Liver (tissue), 9 donors: ENCODE data around the gene HTD2. TPM values are rescaled to one million over a fixed set of nuclear protein-coding genes. Genes with fewer than 3 reads are reported as not detected.
"Not testable (repeated sequence)": the region's sequence is repeated elsewhere in the genome, so short reads cannot be mapped to it uniquely, and the experiment has no call there.

Source experiments
- DNase-seq: peaks from one replicate; pipeline ENCODE4 v3.0.0-alpha.2; 2017; ENCODE audit warnings: low spot score
- H3K27ac ChIP-seq, 2 donors: one replicate each; pipeline ENCODE4 v1.7.0; 2013; ENCODE audit warnings: inconsistent platforms in 2 of 2, low read length in 2 of 2, control low read depth in 1 of 2, low read depth in 1 of 2, mild to moderate bottlenecking in 1 of 2
- H3K27me3 ChIP-seq, 4 donors: one replicate each; pipeline versions ENCODE4 v1.6.1 to v1.7.0; 2013; ENCODE audit warnings: low read length in 3 of 4, inconsistent platforms in 1 of 4, mild to moderate bottlenecking in 1 of 4, moderate library complexity in 1 of 4; ENCODE audit not compliant: control insufficient read depth in 4 of 4, insufficient read depth in 4 of 4
- H3K36me3 ChIP-seq, 4 donors: one replicate each; pipeline versions ENCODE4 v1.6.1 to v1.7.0; 2013; ENCODE audit warnings: low read length in 3 of 4, mild to moderate bottlenecking in 3 of 4, low read depth in 1 of 4, moderate library complexity in 1 of 4; ENCODE audit not compliant: control insufficient read depth in 4 of 4, insufficient read depth in 3 of 4
- H3K4me1 ChIP-seq, 4 donors: one replicate each; pipeline versions ENCODE4 v1.6.1 to v1.7.0; 2013; ENCODE audit warnings: low read length in 3 of 4, mild to moderate bottlenecking in 3 of 4, moderate library complexity in 1 of 4; ENCODE audit not compliant: control insufficient read depth in 4 of 4, insufficient read depth in 4 of 4
- H3K4me3 ChIP-seq, 3 donors: one replicate each; pipeline versions ENCODE4 v1.6.1 to v1.7.0; 2013; ENCODE audit warnings: low read length in 3 of 3, control low read depth in 1 of 3, low read depth in 1 of 3, mild to moderate bottlenecking in 1 of 3
- H3K9ac ChIP-seq, 2 donors: one replicate each; pipeline ENCODE4 v1.7.0; 2013; ENCODE audit warnings: low read length in 2 of 2, mild to moderate bottlenecking in 2 of 2, moderate library complexity in 2 of 2, control low read depth in 1 of 2, low read depth in 1 of 2
- H3K9me3 ChIP-seq, 4 donors: one replicate each; pipeline versions ENCODE4 v1.6.1 to v1.7.0; 2013; ENCODE audit warnings: low read length in 3 of 4; ENCODE audit not compliant: control insufficient read depth in 4 of 4
- CTCF ChIP-seq: fragments of 150-350 bp; IDR thresholded peaks from 2 replicates; pipeline ENCODE4 v1.5.1; 2017; ENCODE audit warnings: improper control_type of control experiment, low read depth, low read length; ENCODE audit not compliant: missing input control
- EGR1 ChIP-seq, 2 donors: IDR thresholded peaks; 2 replicates each; pipeline ENCODE4 v1.6.1; 2016 to 2018; ENCODE audit warnings: antibody characterized with exemption in 2 of 2, low read depth in 2 of 2
- FOXA2 ChIP-seq: IDR thresholded peaks from 2 replicates; pipeline ENCODE4 v1.6.1; 2016; ENCODE audit warnings: antibody characterized with exemption
- GABPA ChIP-seq, 2 donors: IDR thresholded peaks in 1 of 2; conservative IDR thresholded peaks in 1 of 2; 2 replicates each; pipeline ENCODE4 v1.6.1; 2016; ENCODE audit warnings: antibody characterized with exemption in 2 of 2, mild to moderate bottlenecking in 1 of 2, moderate library complexity in 1 of 2
- HNF4A ChIP-seq, 2 donors: conservative IDR thresholded peaks; 2 replicates each; pipeline ENCODE4 v1.6.1; 2016; ENCODE audit warnings: antibody characterized with exemption in 2 of 2, mild to moderate bottlenecking in 2 of 2
- HNF4G ChIP-seq: IDR thresholded peaks from 2 replicates; pipeline ENCODE4 v1.6.1; 2016; ENCODE audit warnings: antibody characterized with exemption
- JUND ChIP-seq, 2 donors: IDR thresholded peaks; 2 replicates each; pipeline ENCODE4 v1.6.1; 2016; ENCODE audit warnings: antibody characterized with exemption in 2 of 2
- MAX ChIP-seq: IDR thresholded peaks from 2 replicates; pipeline ENCODE4 v1.6.1; 2016; ENCODE audit warnings: antibody characterized with exemption
- NR2F2 ChIP-seq: IDR thresholded peaks from 2 replicates; pipeline ENCODE4 v1.6.1; 2016; ENCODE audit warnings: antibody characterized with exemption
- RAD21 ChIP-seq, 2 donors: IDR thresholded peaks; 2 replicates each; pipeline ENCODE4 v1.6.1; 2016; ENCODE audit warnings: antibody characterized with exemption in 2 of 2, mild to moderate bottlenecking in 2 of 2
- RXRA ChIP-seq, 2 donors: IDR thresholded peaks; 2 replicates each; pipeline ENCODE4 v1.6.1; 2017 to 2018; ENCODE audit warnings: antibody characterized with exemption in 2 of 2, mild to moderate bottlenecking in 1 of 2
- TAF1 ChIP-seq: conservative IDR thresholded peaks from 2 replicates; pipeline ENCODE4 v1.6.1; 2016; ENCODE audit warnings: antibody characterized with exemption, mild to moderate bottlenecking
- YY1 ChIP-seq: IDR thresholded peaks from 2 replicates; pipeline ENCODE4 v1.6.1; 2016; ENCODE audit warnings: antibody characterized with exemption, mild to moderate bottlenecking
- ZBTB33 ChIP-seq: IDR thresholded peaks from 2 replicates; pipeline ENCODE4 v1.6.1; 2016; ENCODE audit warnings: antibody characterized with exemption
- WGBS: extraction: QIAGEN DNeasy Blood & Tissue Kit; methylation state at CpG from one replicate; pipeline ENCODE4 v1.1.7; 2013; 5-methylcytosine and 5-hydroxymethylcytosine counted together
- polyA plus RNA-seq, 2 donors: library from polyadenylated mRNA; stranded (reverse) in 1 of 2; unstranded in 1 of 2; fragments of 200-250 nt in 1 of 2; fragments of >200 nt in 1 of 2; fragmentation: Nextera tagmentation in 1 of 2; extraction: Ambion mirVana in 1 of 2; gene quantifications; one replicate each; pipeline versions ENCODE4 v1.2.1 to v1.2.3, GENCODE V29; 2013 to 2015
- total RNA-seq, 2 donors: library from RNA; depleted of rRNA; stranded (reverse); fragments of >200 nt; gene quantifications; one replicate each; pipeline ENCODE4 v1.2.3, GENCODE V29; 2014
- TF ChIP-seq, protein P1 (sequence below): IDR thresholded peaks from 2 replicates; pipeline ENCODE4 v1.6.1; 2016; ENCODE audit warnings: antibody characterized with exemption
- donor health status: healthy.
- donor health status: healthy.
- donor health status: healthy.
- donor health status: healthy.
- donor health status: healthy.

HTD2 gene
- total and polyA plus RNA-seq, 4 donors, result 6.6 to 14.8 (median 11.0) TPM

DNA sequence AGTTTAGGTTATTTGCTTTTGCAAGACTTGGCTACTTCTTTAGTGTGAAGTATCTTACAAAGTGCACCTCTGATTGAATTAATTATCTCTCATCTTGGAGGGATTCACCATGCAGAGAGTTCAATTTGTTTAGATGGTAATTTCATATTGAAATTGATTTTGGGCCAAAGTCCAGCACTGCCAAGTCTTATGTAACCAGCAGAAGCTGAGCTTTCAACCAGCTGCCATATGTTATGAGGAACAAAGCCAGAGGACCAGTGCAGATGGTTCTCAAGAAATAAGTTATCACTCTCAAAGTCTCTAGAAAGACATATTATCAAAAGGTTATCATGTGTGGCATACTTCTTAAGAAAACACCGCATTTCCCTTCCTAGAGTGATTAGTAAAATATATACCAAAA lies 39.7 kb upstream of the HTD2 start:
- peaks cover 0 to 9% (median 4%) of the 10 kb centered on the region in 4 donors for H3K4me1 ChIP-seq
- peaks cover 6 to 25% (median 19%) of the 10 kb centered on the region in 4 donors for H3K36me3 ChIP-seq
- H3K27ac ChIP-seq, result no peak overlapping the region
- 85% methylated on average over 1 of the region's 1 CpG for WGBS
- H3K27me3 ChIP-seq, result no peaks in the 10 kb centered on the region
- no peak overlapping the region for H3K9ac ChIP-seq
- no peaks in the 10 kb centered on the region for H3K9me3 ChIP-seq
- no peak for DNase-seq
- TF ChIP-seq HNF4A (conservative IDR thresholded peaks at IDR 0.05), result peak; percentile 29 to 37
- no peak for TF ChIP-seq GABPA (IDR thresholded peaks at IDR 0.05 in 1 of 2, conservative IDR thresholded peaks at IDR 0.05 in 1 of 2)
- TF ChIP-seq RAD21 (IDR thresholded peaks at IDR 0.05), result no peak
- no peak for TF ChIP-seq NR2F2
- TF ChIP-seq MAX, result no peak
- TF ChIP-seq HNF4G, result peak; percentile 12
- no peak overlapping the region for H3K4me3 ChIP-seq

DNA sequence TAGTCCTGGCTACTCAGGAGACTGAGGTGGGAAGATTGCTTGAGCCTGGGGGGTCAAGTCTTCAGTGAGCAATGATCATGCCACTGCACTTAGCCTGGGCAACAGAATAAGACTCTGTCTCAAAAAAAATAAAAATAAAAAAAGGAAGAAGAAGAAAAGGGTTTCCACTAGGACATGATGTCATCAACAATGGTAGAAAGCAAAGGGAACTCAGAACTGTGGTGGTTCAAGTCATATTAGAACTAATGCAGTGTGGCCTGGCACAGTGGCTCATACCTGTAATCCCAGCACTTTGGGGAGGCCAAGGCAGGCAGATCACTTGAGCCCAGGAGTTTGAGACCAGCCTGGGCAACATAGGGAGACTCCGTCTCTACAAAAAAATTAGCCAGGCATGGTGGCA lies 38.8 kb upstream of the HTD2 start:
- H3K27ac ChIP-seq, DNase-seq, H3K9me3 ChIP-seq, H3K4me3 ChIP-seq, H3K27me3 ChIP-seq, H3K9ac ChIP-seq: not testable (repeated sequence)
- WGBS, result 98% methylated on average over 1 of the region's 1 CpG
- Histone ChIP-seq H3K36me3 (peaks cover 6 to 25% (median 17%) of the 10 kb centered on the region in 4 donors), H3K4me1 (peaks cover 0 to 16% (median 9%) of the 10 kb centered on the region in 4 donors)

- Histone ChIP-seq H3K4me1 (peaks cover 0 to 28% (median 15%) of the 10 kb centered on the region in 4 donors), H3K9ac (no peak overlapping the region), H3K9me3 (no peaks in the 10 kb centered on the region), H3K36me3 (peaks cover 4 to 29% (median 18%) of the 10 kb centered on the region in 4 donors), H3K27ac (no peak overlapping the region), H3K4me3 (no peak overlapping the region), H3K27me3 (no peaks in the 10 kb centered on the region)
- WGBS, result 98% methylated on average over 2 of the region's 2 CpGs
- no peak for TF ChIP-seq RXRA (IDR thresholded peaks at IDR 0.05)
- TF ChIP-seq, protein P1, sequence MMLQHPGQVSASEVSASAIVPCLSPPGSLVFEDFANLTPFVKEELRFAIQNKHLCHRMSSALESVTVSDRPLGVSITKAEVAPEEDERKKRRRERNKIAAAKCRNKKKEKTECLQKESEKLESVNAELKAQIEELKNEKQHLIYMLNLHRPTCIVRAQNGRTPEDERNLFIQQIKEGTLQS, result no peak
- TF ChIP-seq MAX, result no peak
- TF ChIP-seq FOXA2, result no peak
- TF ChIP-seq GABPA (IDR thresholded peaks at IDR 0.05 in 1 of 2, conservative IDR thresholded peaks at IDR 0.05 in 1 of 2), result no peak
- no peak for TF ChIP-seq TAF1
- DNase-seq, result no peak
These were observed 37.0 kb upstream of the HTD2 start for GRCh38 chr3:58269356-58269755.

DNA sequence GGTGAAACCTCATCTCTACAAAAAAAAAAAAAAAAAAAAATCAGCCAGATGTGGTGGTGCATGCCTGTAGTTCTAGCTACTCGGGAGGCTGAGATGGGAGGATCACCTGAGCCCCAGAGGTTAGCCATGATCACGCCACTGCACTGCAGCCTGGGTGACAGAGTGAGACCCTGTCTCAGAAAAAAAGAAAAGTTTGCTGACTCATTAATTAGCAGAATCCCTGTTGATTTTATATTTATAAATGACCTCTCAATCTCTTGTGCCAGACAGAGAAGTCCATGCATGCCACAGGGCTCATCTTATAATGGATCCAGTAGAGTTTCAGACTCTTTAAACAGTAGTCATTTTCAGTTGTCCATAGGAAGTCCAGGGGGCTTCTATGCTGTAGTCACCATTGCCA lies 35.8 kb upstream of the HTD2 start:
- Histone ChIP-seq H3K36me3 (peaks cover 6 to 35% (median 21%) of the 10 kb centered on the region in 4 donors), H3K27me3 (no peaks in the 10 kb centered on the region), H3K4me3 (no peak overlapping the region), H3K4me1 (peaks cover 0 to 28% (median 15%) of the 10 kb centered on the region in 4 donors), H3K9me3 (no peaks in the 10 kb centered on the region), H3K27ac (no peak overlapping the region), H3K9ac (no peak overlapping the region)
- WGBS, result 98% methylated on average over 2 of the region's 2 CpGs
- no peak for DNase-seq
- TF ChIP-seq CTCF (no peak), NR2F2 (no peak), JUND (IDR thresholded peaks at IDR 0.05) (no peak), EGR1 (IDR thresholded peaks at IDR 0.05; ENCODE audit: low read depth in 2 of 2) (no peak), TAF1 (no peak), MAX (no peak), RAD21 (IDR thresholded peaks at IDR 0.05) (no peak), YY1 (no peak), ZBTB33 (no peak)
- TF ChIP-seq, protein P1, result no peak
